ENCODE data around the gene ASAP2. TPM values are rescaled to one million over a fixed set of nuclear protein-coding genes. Genes with fewer than 3 reads are reported as not detected.

ASAP2 gene
- polyA plus RNA-seq, 1 experiment = 30.0 TPM

DNA sequence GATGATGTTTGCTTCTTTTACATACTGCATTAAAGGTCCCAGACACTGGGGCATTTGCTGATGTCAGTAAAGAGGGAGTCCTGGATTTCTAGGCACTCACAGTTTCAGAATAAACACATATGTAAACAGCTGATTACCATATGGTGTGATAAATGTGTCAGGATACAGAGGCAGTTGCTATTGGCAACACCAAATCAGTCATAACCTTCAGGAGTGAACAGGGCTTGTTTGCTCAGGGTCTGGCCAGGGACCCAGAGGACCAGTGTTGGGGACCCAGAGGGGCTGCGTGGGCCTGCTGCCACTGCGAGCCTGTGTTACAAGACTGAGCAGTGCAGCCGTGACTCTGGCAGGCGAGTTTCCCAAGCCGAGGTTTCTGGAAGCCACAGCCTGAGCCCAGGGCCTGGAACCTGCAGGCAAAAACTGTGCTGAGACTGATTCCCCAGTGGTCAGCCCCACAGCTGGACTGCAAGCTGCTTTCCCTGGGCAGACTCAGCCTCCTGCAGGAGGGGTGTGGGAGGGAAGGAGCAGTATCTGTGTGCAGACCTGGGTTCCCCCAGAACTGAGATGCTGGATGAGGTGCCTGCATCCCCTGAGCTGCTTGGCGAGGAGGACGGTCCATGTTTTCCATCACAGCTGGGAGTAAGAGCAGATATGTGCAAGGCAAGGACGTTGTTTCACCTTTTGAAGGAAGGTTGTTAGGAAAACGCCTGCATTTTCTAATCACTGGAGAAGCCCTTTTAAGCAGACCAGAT, 23.6 kb downstream of the ASAP2 start:
- no peak for DNase-seq (ENCODE audit: low read depth, low spot score)
- ChIA-PET POLR2A (no interaction called here), CTCF (no interaction called here)
- H3K9me3 ChIP-seq (ENCODE audit: control insufficient read depth, insufficient read depth, low read length) = no peaks in the 10 kb centered on the region
- TF ChIP-seq, protein P1, sequence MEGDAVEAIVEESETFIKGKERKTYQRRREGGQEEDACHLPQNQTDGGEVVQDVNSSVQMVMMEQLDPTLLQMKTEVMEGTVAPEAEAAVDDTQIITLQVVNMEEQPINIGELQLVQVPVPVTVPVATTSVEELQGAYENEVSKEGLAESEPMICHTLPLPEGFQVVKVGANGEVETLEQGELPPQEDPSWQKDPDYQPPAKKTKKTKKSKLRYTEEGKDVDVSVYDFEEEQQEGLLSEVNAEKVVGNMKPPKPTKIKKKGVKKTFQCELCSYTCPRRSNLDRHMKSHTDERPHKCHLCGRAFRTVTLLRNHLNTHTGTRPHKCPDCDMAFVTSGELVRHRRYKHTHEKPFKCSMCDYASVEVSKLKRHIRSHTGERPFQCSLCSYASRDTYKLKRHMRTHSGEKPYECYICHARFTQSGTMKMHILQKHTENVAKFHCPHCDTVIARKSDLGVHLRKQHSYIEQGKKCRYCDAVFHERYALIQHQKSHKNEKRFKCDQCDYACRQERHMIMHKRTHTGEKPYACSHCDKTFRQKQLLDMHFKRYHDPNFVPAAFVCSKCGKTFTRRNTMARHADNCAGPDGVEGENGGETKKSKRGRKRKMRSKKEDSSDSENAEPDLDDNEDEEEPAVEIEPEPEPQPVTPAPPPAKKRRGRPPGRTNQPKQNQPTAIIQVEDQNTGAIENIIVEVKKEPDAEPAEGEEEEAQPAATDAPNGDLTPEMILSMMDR (IDR thresholded peaks at IDR 0.05; ENCODE audit: low read depth, low read length) = peak; percentile 36
- peak overlapping the region; percentile 52 for H3K27ac ChIP-seq (ENCODE audit: low read depth, low read length)
- H3K27me3 ChIP-seq (ENCODE audit: control insufficient read depth, insufficient read depth, low read length) = no peaks in the 10 kb centered on the region
- H3K4me3 ChIP-seq (ENCODE audit: low read depth, low read length) = no peak overlapping the region

DNA sequence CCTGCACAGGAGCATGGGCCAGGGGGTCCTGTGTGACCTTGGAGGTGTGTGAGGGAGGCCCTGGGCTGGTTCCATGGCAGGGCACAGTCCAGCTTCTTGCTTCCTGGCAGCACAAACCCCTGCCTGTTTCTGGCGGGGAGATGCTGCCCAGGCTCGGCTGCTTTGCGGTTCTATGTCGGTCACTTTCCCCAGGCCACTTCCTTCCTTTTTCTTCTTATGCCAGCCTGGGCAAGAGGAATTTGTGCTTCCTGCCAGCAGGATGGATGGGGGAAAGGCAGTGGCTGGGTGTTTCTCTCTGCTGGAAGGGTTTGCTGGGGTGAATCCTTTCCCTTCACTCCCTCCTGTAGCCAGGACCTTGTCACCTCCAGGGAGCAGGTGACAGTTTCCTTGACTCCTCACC, 24.3 kb downstream of the ASAP2 start:
- Histone ChIP-seq H3K27ac (ENCODE audit: low read depth, low read length) (peak overlapping the region; percentile 52), H3K4me3 (ENCODE audit: low read depth, low read length) (no peak overlapping the region), H3K27me3 (ENCODE audit: control insufficient read depth, insufficient read depth, low read length) (no peaks in the 10 kb centered on the region), H3K9me3 (ENCODE audit: control insufficient read depth, insufficient read depth, low read length) (no peaks in the 10 kb centered on the region)
- TF ChIP-seq, protein P1 (IDR thresholded peaks at IDR 0.05; ENCODE audit: low read depth, low read length) = no peak
- POLR2A ChIA-PET = no interaction called here
- DNase-seq (ENCODE audit: low read depth, low spot score) = no peak
- CTCF ChIA-PET = interaction anchor here (0.6 kb wide), 1 partner anchor 241 kb away, joined by 3 read pairs; no protein-coding TSS in a partner anchor

DNA sequence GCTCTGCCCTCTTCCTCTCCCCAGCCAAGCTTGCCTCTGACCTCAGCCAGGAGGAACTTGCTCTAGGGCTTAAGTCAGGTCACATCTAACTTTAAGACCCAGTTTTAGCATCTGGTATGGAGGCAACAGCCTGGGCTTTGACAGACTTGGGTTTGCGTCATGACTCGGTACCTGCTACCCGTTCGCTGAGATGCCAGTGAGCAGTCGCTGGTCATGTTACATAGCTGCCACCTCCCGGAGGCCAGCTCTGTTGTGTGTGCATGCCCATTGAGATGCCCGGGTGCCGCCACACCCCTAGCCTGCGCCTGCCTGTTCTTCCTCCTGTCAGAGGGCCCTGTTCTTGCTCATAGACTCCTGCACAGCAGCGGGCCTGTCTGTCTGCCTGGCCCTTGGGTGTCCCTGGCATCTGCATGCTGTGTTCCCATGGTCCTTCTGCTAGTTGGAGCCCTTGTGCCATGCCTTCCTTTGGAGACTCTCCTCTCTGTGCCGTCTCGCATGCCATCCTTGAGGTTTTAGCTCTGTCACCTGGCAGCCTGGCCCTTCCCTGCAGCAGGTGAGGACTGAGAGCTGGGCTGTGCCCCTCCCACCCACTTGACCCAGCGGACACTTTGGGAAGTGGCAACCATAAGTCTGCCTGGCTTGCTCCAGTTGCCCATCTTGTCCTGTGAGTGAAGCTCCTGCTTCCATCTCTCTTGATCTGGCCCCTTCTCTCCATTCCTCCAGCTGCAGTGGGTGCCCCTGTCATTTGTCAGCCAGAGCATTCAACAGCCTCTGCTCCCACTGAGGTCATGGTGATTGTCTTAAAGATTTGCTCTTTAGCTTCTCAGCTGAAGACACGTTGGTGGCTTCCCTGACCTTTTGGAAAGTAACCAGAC, 24.9 kb downstream of the ASAP2 start:
- no peaks in the 10 kb centered on the region for H3K27me3 ChIP-seq (ENCODE audit: control insufficient read depth, insufficient read depth, low read length)
- DNase-seq (ENCODE audit: low read depth, low spot score) = no peak
- H3K4me3 ChIP-seq (ENCODE audit: low read depth, low read length) = no peak overlapping the region
- POLR2A ChIA-PET = no interaction called here
- H3K9me3 ChIP-seq (ENCODE audit: control insufficient read depth, insufficient read depth, low read length) = no peaks in the 10 kb centered on the region
- H3K27ac ChIP-seq (ENCODE audit: low read depth, low read length) = no peak overlapping the region
- TF ChIP-seq, protein P1 (IDR thresholded peaks at IDR 0.05; ENCODE audit: low read depth, low read length) = no peak
- CTCF ChIA-PET = interaction anchor here (0.5 to 1.0 kb wide), 5 partner anchors 8 to 240 kb away, joined by 3 read pairs; no protein-coding TSS in a partner anchor

DNA sequence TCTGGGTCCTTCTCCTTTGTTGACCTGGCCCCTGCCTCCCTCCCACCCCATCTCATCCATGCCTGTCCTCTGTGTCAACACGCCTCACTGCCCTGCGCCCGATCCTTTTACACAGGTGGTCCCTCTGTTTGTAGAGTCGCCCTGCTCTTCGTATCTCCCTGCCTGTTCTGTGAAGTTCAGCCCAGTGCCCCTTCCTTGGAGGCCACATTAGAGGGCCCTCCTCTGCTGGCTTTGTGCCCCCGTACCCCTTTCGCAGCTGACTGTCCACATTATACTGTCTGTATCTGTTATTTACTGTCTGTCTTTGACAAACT, 25.5 kb downstream of the ASAP2 start:
- no peak overlapping the region for H3K4me3 ChIP-seq (ENCODE audit: low read depth, low read length)
- no peaks in the 10 kb centered on the region for H3K9me3 ChIP-seq (ENCODE audit: control insufficient read depth, insufficient read depth, low read length)
- no peak overlapping the region for H3K27ac ChIP-seq (ENCODE audit: low read depth, low read length)
- ChIA-PET CTCF (interaction anchor here (0.5 to 1.0 kb wide), 4 partner anchors 9 to 101 kb away, joined by 3 read pairs; no protein-coding TSS in a partner anchor), POLR2A (no interaction called here)
- H3K27me3 ChIP-seq (ENCODE audit: control insufficient read depth, insufficient read depth, low read length) = no peaks in the 10 kb centered on the region
- no peak for DNase-seq (ENCODE audit: low read depth, low spot score)
- TF ChIP-seq, protein P1 (IDR thresholded peaks at IDR 0.05; ENCODE audit: low read depth, low read length) = no peak

DNA sequence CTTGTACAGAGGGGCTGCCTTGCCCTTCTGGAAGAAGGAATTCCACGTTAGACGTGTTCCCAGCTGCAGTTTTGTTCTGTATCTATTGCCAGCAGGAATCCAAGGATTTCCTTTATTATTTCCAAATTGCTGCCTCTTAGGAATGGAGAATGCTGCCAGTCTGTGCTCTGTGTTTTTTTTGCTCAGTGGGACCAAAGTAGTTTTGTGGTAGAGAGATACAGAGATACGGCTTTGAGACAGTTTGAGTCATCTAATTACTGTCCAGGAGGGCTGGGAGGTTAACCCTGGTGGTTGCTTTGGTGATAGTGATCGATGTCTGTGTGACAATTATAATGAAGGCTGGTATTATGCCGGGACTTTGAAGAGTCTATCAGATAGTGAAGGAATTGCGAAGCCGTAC, 26.3 kb downstream of the ASAP2 start:
- Histone ChIP-seq H3K9me3 (ENCODE audit: control insufficient read depth, insufficient read depth, low read length) (no peaks in the 10 kb centered on the region), H3K27me3 (ENCODE audit: control insufficient read depth, insufficient read depth, low read length) (no peaks in the 10 kb centered on the region), H3K4me3 (ENCODE audit: low read depth, low read length) (no peak overlapping the region), H3K27ac (ENCODE audit: low read depth, low read length) (no peak overlapping the region)
- TF ChIP-seq, protein P1 (IDR thresholded peaks at IDR 0.05; ENCODE audit: low read depth, low read length) = no peak
- ChIA-PET POLR2A (interaction anchor here (1.2 kb wide), 1 partner anchor 27 kb away, joined by 6 read pairs; no protein-coding TSS in a partner anchor), CTCF (interaction anchor here (2.3 kb wide), 1 partner anchor 24 kb away, joined by 6 read pairs; no protein-coding TSS in a partner anchor)
- DNase-seq (ENCODE audit: low read depth, low spot score) = no peak
